Panc1 (cell line): Measurements from ENCODE around the gene PRRG4. TPM values are rescaled to one million over a fixed set of nuclear protein-coding genes. Genes with fewer than 3 reads are reported as not detected.
A peak's percentile ranks its signal among the peaks of the same experiment; 100 is the strongest.

Source experiments
- ATAC-seq: fragments of 200-7000 bp; cut with Tn5 transposase; 2 replicates; pipeline ENCODE4 v1.9.1; 2020; ENCODE audit warnings: mild to moderate bottlenecking, moderate library complexity
- BruUV-seq: library from RNA; stranded (reverse); fragments of 400-500 nt; replicated peaks from 2 replicates; lab custom pipeline; 2021; lab: Mats Ljungman, UMichigan
- CTCF ChIA-PET: fragments of 300-600 bp; sonication (Branson Sonifier 250); formaldehyde crosslinking; loops from one replicate; lab custom pipeline; 2022; ENCODE audit warnings: antibody characterized with exemption; lab: Charles Lee
- POLR2A ChIA-PET: fragments of 300-600 bp; sonication (Branson Sonifier 250); formaldehyde crosslinking; loops from one replicate; lab custom pipeline; 2022; ENCODE audit warnings: antibody characterized with exemption; lab: Charles Lee
- DNase-seq: peaks from one replicate; pipeline ENCODE4 v3.0.0-alpha.2; 2010; ENCODE audit warnings: low read depth, low spot score
- H3K27ac ChIP-seq: 2 replicates; pipeline ENCODE4 v1.5.1; 2011; ENCODE audit warnings: mild to moderate bottlenecking, low read length, inconsistent platforms
- H3K27me3 ChIP-seq: fragments of 200-500 bp; sonication (Bioruptor generic); 2 replicates; pipeline ENCODE4 v1.6.0; 2014; ENCODE audit warnings: low read length, inconsistent platforms; ENCODE audit not compliant: control insufficient read depth, insufficient read depth
- H3K36me3 ChIP-seq: fragments of 200-500 bp; sonication (Bioruptor generic); 2 replicates; pipeline ENCODE4 v1.5.1; 2014; ENCODE audit warnings: inconsistent platforms, mild to moderate bottlenecking, low read length, moderate library complexity; ENCODE audit not compliant: control insufficient read depth, insufficient read depth
- H3K4me1 ChIP-seq: 2 replicates; pipeline ENCODE4 v1.5.1; 2011; ENCODE audit warnings: inconsistent platforms, mild to moderate bottlenecking, low read length, moderate library complexity; ENCODE audit not compliant: control insufficient read depth, insufficient read depth
- H3K4me3 ChIP-seq, 2 experiments: 2 replicates each; pipeline ENCODE4 v1.5.1; 2011 to 2012; ENCODE audit warnings: low read depth in 2 of 2, low read length in 2 of 2, mild to moderate bottlenecking in 2 of 2, inconsistent platforms in 1 of 2, moderate library complexity in 1 of 2
- H3K9me3 ChIP-seq: fragments of 200-500 bp; sonication (Bioruptor generic); 2 replicates; pipeline ENCODE4 v1.5.1; 2014; ENCODE audit warnings: low read depth, mild to moderate bottlenecking, inconsistent platforms, low read length, moderate library complexity; ENCODE audit not compliant: control insufficient read depth, insufficient read depth
- POLR2AphosphoS5 ChIP-seq: IDR thresholded peaks from 2 replicates; pipeline ENCODE4 v1.6.1; 2012; ENCODE audit warnings: mild to moderate bottlenecking, low read depth, low read length, moderate library complexity
- SIN3A ChIP-seq: IDR thresholded peaks from 2 replicates; pipeline ENCODE4 v1.6.1; 2012; ENCODE audit warnings: low read depth, mild to moderate bottlenecking, low read length, moderate library complexity, borderline replicate concordance; ENCODE audit not compliant: insufficient read depth
- TCF7L2 ChIP-seq: IDR thresholded peaks from 2 replicates; pipeline ENCODE4 v1.6.1; 2011; ENCODE audit warnings: mild to moderate bottlenecking, low read depth, low read length, inconsistent platforms
- in situ Hi-C: cut with HindIII; loops from 2 replicates; pipeline ENCODE4 v1.10.0; 2016; ENCODE audit warnings: low sequenced_read_pairs, low pct_unique_long_range_greater_than_20kb
- intact Hi-C: fragments of 100-400 bp; cut with micrococcal nuclease; formaldehyde crosslinking; loops from one replicate; pipeline ENCODE4 v1.10.0; 2022; ENCODE audit not compliant: unreplicated experiment
- total RNA-seq: library from RNA; stranded (reverse); gene quantifications from one replicate; pipeline ENCODE4 v1.2.1, GENCODE V29; 2021; ENCODE audit not compliant: unreplicated experiment
- TF ChIP-seq, protein P1 (sequence below), 2 experiments: IDR thresholded peaks; 2 replicates each; pipeline ENCODE4 v1.6.1; 2011 to 2012; ENCODE audit warnings: low read depth in 2 of 2, control low read depth in 1 of 2, low read length in 1 of 2, mild to moderate bottlenecking in 1 of 2, moderate library complexity in 1 of 2; ENCODE audit not compliant: insufficient read depth in 1 of 2
- TF ChIP-seq, protein P2 (sequence below): fragments of 450-650 bp; IDR thresholded peaks from 2 replicates; pipeline ENCODE4 v1.5.1; 2017; ENCODE audit warnings: mild to moderate bottlenecking

PRRG4 gene
- total RNA-seq, 1 experiment from 2014 or later, result 0.87 TPM

DNA sequence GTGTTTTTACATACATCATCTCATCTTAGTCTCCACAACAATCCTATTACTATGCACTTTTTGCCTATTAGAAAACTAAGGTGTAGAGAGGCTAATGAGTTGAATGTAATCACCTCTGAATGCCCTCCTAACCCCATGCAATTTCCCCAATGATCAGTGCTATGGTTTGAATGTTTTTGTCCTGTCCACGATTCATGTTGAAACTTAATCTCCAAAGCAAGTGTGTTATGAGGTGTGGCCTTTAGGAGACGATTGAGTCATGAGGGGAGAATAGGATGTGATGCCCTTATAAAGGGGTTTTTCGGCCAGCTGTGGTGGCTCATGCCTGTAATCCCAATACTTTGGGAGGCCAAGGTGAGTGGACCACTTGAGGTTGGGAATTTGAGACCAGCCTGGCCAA lies 33.3 kb upstream of the PRRG4 start:
- no peaks in the 10 kb centered on the region for H3K9me3 ChIP-seq
- POLR2A ChIA-PET, result no interaction called here
- TF ChIP-seq SIN3A, result no peak
- no peak for TF ChIP-seq TCF7L2
- TF ChIP-seq, protein P1, sequence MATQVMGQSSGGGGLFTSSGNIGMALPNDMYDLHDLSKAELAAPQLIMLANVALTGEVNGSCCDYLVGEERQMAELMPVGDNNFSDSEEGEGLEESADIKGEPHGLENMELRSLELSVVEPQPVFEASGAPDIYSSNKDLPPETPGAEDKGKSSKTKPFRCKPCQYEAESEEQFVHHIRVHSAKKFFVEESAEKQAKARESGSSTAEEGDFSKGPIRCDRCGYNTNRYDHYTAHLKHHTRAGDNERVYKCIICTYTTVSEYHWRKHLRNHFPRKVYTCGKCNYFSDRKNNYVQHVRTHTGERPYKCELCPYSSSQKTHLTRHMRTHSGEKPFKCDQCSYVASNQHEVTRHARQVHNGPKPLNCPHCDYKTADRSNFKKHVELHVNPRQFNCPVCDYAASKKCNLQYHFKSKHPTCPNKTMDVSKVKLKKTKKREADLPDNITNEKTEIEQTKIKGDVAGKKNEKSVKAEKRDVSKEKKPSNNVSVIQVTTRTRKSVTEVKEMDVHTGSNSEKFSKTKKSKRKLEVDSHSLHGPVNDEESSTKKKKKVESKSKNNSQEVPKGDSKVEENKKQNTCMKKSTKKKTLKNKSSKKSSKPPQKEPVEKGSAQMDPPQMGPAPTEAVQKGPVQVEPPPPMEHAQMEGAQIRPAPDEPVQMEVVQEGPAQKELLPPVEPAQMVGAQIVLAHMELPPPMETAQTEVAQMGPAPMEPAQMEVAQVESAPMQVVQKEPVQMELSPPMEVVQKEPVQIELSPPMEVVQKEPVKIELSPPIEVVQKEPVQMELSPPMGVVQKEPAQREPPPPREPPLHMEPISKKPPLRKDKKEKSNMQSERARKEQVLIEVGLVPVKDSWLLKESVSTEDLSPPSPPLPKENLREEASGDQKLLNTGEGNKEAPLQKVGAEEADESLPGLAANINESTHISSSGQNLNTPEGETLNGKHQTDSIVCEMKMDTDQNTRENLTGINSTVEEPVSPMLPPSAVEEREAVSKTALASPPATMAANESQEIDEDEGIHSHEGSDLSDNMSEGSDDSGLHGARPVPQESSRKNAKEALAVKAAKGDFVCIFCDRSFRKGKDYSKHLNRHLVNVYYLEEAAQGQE (IDR thresholded peaks at IDR 0.05; ENCODE audit: insufficient read depth in 1 of 2, low read depth in 2 of 2, low read length in 1 of 2), result no peak
- TF ChIP-seq, protein P2, sequence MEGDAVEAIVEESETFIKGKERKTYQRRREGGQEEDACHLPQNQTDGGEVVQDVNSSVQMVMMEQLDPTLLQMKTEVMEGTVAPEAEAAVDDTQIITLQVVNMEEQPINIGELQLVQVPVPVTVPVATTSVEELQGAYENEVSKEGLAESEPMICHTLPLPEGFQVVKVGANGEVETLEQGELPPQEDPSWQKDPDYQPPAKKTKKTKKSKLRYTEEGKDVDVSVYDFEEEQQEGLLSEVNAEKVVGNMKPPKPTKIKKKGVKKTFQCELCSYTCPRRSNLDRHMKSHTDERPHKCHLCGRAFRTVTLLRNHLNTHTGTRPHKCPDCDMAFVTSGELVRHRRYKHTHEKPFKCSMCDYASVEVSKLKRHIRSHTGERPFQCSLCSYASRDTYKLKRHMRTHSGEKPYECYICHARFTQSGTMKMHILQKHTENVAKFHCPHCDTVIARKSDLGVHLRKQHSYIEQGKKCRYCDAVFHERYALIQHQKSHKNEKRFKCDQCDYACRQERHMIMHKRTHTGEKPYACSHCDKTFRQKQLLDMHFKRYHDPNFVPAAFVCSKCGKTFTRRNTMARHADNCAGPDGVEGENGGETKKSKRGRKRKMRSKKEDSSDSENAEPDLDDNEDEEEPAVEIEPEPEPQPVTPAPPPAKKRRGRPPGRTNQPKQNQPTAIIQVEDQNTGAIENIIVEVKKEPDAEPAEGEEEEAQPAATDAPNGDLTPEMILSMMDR, result no peak
- TF ChIP-seq POLR2AphosphoS5, result no peak
- no peaks in the 10 kb centered on the region for H3K27me3 ChIP-seq
- BruUV-seq, result no TSS peak
- CTCF ChIA-PET, result no interaction called here
- intact Hi-C loops (no loop called here), in situ Hi-C loops (no loop called here)
- H3K4me3 ChIP-seq, result no peak overlapping the region
- H3K4me1 ChIP-seq, result 0 out of 2 replicates have a peak, but pooled peaks cover 4% of the 10 kb centered on the region
- H3K36me3 ChIP-seq, result no peaks in the 10 kb centered on the region
- DNase-seq (no peak), ATAC-seq (no peak)
- no peak overlapping the region for H3K27ac ChIP-seq

- no peak for TF ChIP-seq POLR2AphosphoS5
- TF ChIP-seq, protein P2, result peak; percentile 91
- TF ChIP-seq, protein P1 (IDR thresholded peaks at IDR 0.05; ENCODE audit: insufficient read depth in 1 of 2, low read depth in 2 of 2, low read length in 1 of 2), result no peak
- DNase-seq, result peak; percentile 77
- peaks cover 4% of the 10 kb centered on the region; the same call in 1 of the 2 replicates for H3K27me3 ChIP-seq
- no TSS peak for BruUV-seq
- in situ Hi-C loops (no loop called here), intact Hi-C loops (loop anchor here (10.0 kb wide), 1 partner anchor 255 kb away; no protein-coding TSS in a partner anchor)
- no peaks in the 10 kb centered on the region for H3K9me3 ChIP-seq
- H3K36me3 ChIP-seq, result no peaks in the 10 kb centered on the region
- no peak overlapping the region for H3K27ac ChIP-seq
- CTCF ChIA-PET, result interaction anchor here (0.6 kb wide), 1 partner anchor 1570 kb away, joined by 4 read pairs; no protein-coding TSS in a partner anchor
- POLR2A ChIA-PET, result no interaction called here
- peak; percentile 99 for ATAC-seq
- no peak overlapping the region for H3K4me3 ChIP-seq
- H3K4me1 ChIP-seq, result no peaks in the 10 kb centered on the region
Measured at GRCh38 chr11:32809313-32809712, 20.4 kb upstream of the PRRG4 start.
